ENCODE data around the gene ARSB.
"Not testable (repeated sequence)": the region's sequence is repeated elsewhere in the genome, so short reads cannot be mapped to it uniquely, and the experiment has no call there.

ARSB gene

GRCh38 chr5:78927657-78928282 lies 57.3 kb downstream of the ARSB start:
- ATAC-seq = no peak

GRCh38 chr5:78926252-78926651 lies 58.9 kb downstream of the ARSB start:
- Mint-ChIP-seq H3K9me3 (no peaks in the 10 kb centered on the region), H3K4me3 (no peak overlapping the region), H3K27ac (no peak overlapping the region), H3K4me1 (peaks cover 7% of the 10 kb centered on the region), H3K36me3 (no peaks in the 10 kb centered on the region)
- no peak for DNase-seq (ENCODE audit: low spot score in 2 of 2)
- no peak for ATAC-seq

More at GRCh38 chr5:78927657-78928282, 57.3 kb downstream of the ARSB start:
- H3K4me3 Mint-ChIP-seq = no peak overlapping the region
- peak overlapping the region; percentile 41 for H3K27ac Mint-ChIP-seq
- peaks cover 5% of the 10 kb centered on the region for H3K4me1 Mint-ChIP-seq
- no peaks in the 10 kb centered on the region for H3K9me3 Mint-ChIP-seq
- no peak for DNase-seq (ENCODE audit: low spot score in 2 of 2)
- H3K36me3 Mint-ChIP-seq = no peaks in the 10 kb centered on the region

- Mint-ChIP-seq H3K9me3 (no peaks in the 10 kb centered on the region), H3K27ac (no peak overlapping the region), H3K36me3 (no peaks in the 10 kb centered on the region), H3K4me3 (no peak overlapping the region), H3K4me1 (peaks cover 7% of the 10 kb centered on the region)
- DNase-seq (ENCODE audit: low spot score in 2 of 2) (no peak), ATAC-seq (no peak)
Observed at GRCh38 chr5:78925129-78925876, 59.8 kb downstream of the ARSB start.

- H3K36me3 Mint-ChIP-seq = no peaks in the 10 kb centered on the region
- no peak overlapping the region for H3K27ac Mint-ChIP-seq
- H3K9me3 Mint-ChIP-seq = no peaks in the 10 kb centered on the region
- ATAC-seq (peak; percentile 59), DNase-seq (ENCODE audit: low spot score in 2 of 2) (no peak)
- no peak overlapping the region for H3K4me3 Mint-ChIP-seq
- H3K4me1 Mint-ChIP-seq = peaks cover 7% of the 10 kb centered on the region
Observed at GRCh38 chr5:78923622-78923970, 61.5 kb downstream of the ARSB start.

GRCh38 chr5:78922879-78923621 lies 62.1 kb downstream of the ARSB start:
- Mint-ChIP-seq H3K4me1 (peaks cover 7% of the 10 kb centered on the region), H3K36me3 (no peaks in the 10 kb centered on the region), H3K27ac (peak overlapping the region; percentile 51), H3K4me3 (no peak overlapping the region), H3K9me3 (no peaks in the 10 kb centered on the region)
- ATAC-seq (peak; percentile 98), DNase-seq (ENCODE audit: low spot score in 2 of 2) (peak in 1 of 2 donors; percentile 71)

GRCh38 chr5:78920604-78921003 lies 64.5 kb downstream of the ARSB start:
- no peak overlapping the region for H3K4me3 Mint-ChIP-seq
- H3K36me3 Mint-ChIP-seq = no peaks in the 10 kb centered on the region
- no peak overlapping the region for H3K27ac Mint-ChIP-seq
- H3K4me1 Mint-ChIP-seq = peaks cover 7% of the 10 kb centered on the region
- no peak for ATAC-seq
- DNase-seq (ENCODE audit: low spot score in 2 of 2) = no peak
- no peaks in the 10 kb centered on the region for H3K9me3 Mint-ChIP-seq

GRCh38 chr5:78919796-78920195 lies 65.3 kb downstream of the ARSB start:
- Mint-ChIP-seq H3K36me3 (no peaks in the 10 kb centered on the region), H3K4me3 (no peak overlapping the region), H3K27ac (no peak overlapping the region), H3K9me3 (no peaks in the 10 kb centered on the region), H3K4me1 (peaks cover 7% of the 10 kb centered on the region)
- DNase-seq (ENCODE audit: low spot score in 2 of 2) = no peak
- ATAC-seq = no peak

- Mint-ChIP-seq H3K9me3 (no peaks in the 10 kb centered on the region), H3K4me3 (no peak overlapping the region), H3K4me1 (no peaks in the 10 kb centered on the region), H3K27ac (no peak overlapping the region), H3K36me3 (no peaks in the 10 kb centered on the region)
- ATAC-seq (no peak), DNase-seq (ENCODE audit: low spot score in 2 of 2) (no peak)
Observed at GRCh38 chr5:78916044-78916443, 69.1 kb downstream of the ARSB start.

- H3K9me3 Mint-ChIP-seq = no peaks in the 10 kb centered on the region
- ATAC-seq = no peak
- no peak overlapping the region for H3K27ac Mint-ChIP-seq
- no peaks in the 10 kb centered on the region for H3K36me3 Mint-ChIP-seq
- H3K4me3 Mint-ChIP-seq = no peak overlapping the region
- no peaks in the 10 kb centered on the region for H3K4me1 Mint-ChIP-seq
- DNase-seq (ENCODE audit: low spot score in 2 of 2) = no peak
Observed at GRCh38 chr5:78915170-78915569, 69.9 kb downstream of the ARSB start.

- no peak for ATAC-seq
- no peak for DNase-seq (ENCODE audit: low spot score in 2 of 2)
- Mint-ChIP-seq H3K4me3 (no peak overlapping the region), H3K4me1 (no peaks in the 10 kb centered on the region), H3K36me3 (no peaks in the 10 kb centered on the region), H3K9me3 (no peaks in the 10 kb centered on the region), H3K27ac (no peak overlapping the region)
Observed at GRCh38 chr5:78912811-78913210, 72.3 kb downstream of the ARSB start.

- DNase-seq (ENCODE audit: low spot score in 2 of 2) (no peak), ATAC-seq (no peak)
- no peaks in the 10 kb centered on the region for H3K9me3 Mint-ChIP-seq
- H3K4me3 Mint-ChIP-seq = no peak overlapping the region
- no peaks in the 10 kb centered on the region for H3K36me3 Mint-ChIP-seq
- no peak overlapping the region for H3K27ac Mint-ChIP-seq
- no peaks in the 10 kb centered on the region for H3K4me1 Mint-ChIP-seq
Observed at GRCh38 chr5:78912085-78912771, 72.9 kb downstream of the ARSB start.

GRCh38 chr5:78909224-78909983 lies 75.7 kb downstream of the ARSB start:
- not testable (repeated sequence) for H3K27ac Mint-ChIP-seq; H3K4me3 Mint-ChIP-seq; DNase-seq (ENCODE audit: low spot score in 2 of 2); H3K4me1 Mint-ChIP-seq; H3K9me3 Mint-ChIP-seq; ATAC-seq
- peaks cover 11% of the 10 kb centered on the region for H3K36me3 Mint-ChIP-seq

- H3K36me3 Mint-ChIP-seq = peaks cover 11% of the 10 kb centered on the region
- H3K9me3 Mint-ChIP-seq = no peaks in the 10 kb centered on the region
- no peak overlapping the region for H3K27ac Mint-ChIP-seq
- H3K4me1 Mint-ChIP-seq = no peaks in the 10 kb centered on the region
- DNase-seq (ENCODE audit: low spot score in 2 of 2) (no peak), ATAC-seq (no peak)
- H3K4me3 Mint-ChIP-seq = no peak overlapping the region
Observed at GRCh38 chr5:78908173-78909061, 76.7 kb downstream of the ARSB start.

GRCh38 chr5:78907255-78907891 lies 77.7 kb downstream of the ARSB start:
- ATAC-seq (no peak), DNase-seq (ENCODE audit: low spot score in 2 of 2) (no peak)
- H3K27ac Mint-ChIP-seq = no peak overlapping the region

More at GRCh38 chr5:78907255-78907891, 77.7 kb downstream of the ARSB start:
- Mint-ChIP-seq H3K36me3 (peaks cover 11% of the 10 kb centered on the region), H3K4me1 (no peaks in the 10 kb centered on the region), H3K4me3 (no peak overlapping the region), H3K9me3 (no peaks in the 10 kb centered on the region)
